HG02970 (cell line): Measurements from ENCODE around the gene TXNIP.

Source experiments
- ATAC-seq: cut with Tn5 transposase; IDR thresholded peaks from one replicate; pipeline ENCODE4 v1.9.1; 2021; ENCODE audit warnings: mild to moderate bottlenecking, moderate library complexity, moderate number of reproducible peaks; ENCODE audit not compliant: unreplicated experiment, low FRiP score

TXNIP gene

DNA sequence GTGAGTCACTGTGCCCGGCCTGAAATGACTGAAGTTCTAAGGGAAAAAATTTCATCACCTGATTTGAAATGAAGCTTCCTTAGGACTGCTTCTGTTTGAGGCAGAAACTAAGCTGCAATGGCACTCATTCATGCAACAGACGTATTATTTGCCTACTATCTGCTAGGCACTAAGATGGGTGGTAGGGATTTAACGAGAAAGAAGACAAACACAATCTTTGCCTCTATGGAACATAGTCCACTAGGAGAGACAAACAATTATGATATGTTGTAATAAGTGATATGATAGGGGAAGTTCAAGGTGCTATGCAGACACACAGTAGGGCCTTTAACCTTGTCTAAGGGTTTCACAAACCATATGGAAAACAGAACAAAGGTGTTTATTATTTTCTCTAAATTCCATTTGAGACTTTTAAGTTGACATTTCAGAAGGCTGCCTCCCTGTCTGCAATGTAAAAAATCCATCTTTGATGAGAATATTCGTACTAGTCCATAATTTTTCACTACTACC is 49.8 kb downstream of the TXNIP start:
- ATAC-seq = no peak

- ATAC-seq = no peak
Observed at GRCh38 chr1:145944532-145944931, 51.8 kb downstream of the TXNIP start.

DNA sequence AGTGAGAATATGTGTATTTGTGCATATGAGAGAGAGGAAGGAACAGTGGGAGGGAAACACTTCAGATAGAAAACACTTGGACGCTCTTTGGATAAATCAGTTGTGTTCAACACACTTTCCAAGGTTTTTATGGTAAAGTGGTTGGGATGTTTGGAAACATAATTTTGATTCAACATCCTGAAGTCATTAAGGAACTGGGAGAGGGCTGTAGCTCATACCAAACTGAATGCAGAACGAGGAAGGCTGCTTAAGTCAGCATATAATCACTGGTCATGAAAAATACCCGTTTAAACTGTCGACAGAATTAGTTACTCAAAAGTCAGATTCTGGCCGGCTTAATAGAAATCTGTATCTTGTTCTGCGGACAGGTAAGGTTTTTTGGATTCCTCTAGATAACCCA is 53.5 kb downstream of the TXNIP start:
- no peak for ATAC-seq
